ENCODE results near the gene ERMAP. TPM values are rescaled to one million over a fixed set of nuclear protein-coding genes. Genes with fewer than 3 reads are reported as not detected.

ERMAP gene, protein sequence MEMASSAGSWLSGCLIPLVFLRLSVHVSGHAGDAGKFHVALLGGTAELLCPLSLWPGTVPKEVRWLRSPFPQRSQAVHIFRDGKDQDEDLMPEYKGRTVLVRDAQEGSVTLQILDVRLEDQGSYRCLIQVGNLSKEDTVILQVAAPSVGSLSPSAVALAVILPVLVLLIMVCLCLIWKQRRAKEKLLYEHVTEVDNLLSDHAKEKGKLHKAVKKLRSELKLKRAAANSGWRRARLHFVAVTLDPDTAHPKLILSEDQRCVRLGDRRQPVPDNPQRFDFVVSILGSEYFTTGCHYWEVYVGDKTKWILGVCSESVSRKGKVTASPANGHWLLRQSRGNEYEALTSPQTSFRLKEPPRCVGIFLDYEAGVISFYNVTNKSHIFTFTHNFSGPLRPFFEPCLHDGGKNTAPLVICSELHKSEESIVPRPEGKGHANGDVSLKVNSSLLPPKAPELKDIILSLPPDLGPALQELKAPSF
- 10 to 100 TPM in 3 of 4 donors, 1 to 10 TPM in 1; 5.8 to 13.2 (median 12.6) TPM for total RNA-seq

GRCh38 chr1:42816585-42817439, at the start of gene ERMAP, which contains the start of gene SVBP:
TSS of gene ERMAP (plus strand) at chr1:42817122. CDS start at chr1:42830449, 13,327 bp downstream.
TSS of gene SVBP (minus strand) at chr1:42817397. CDS start at chr1:42816544, 853 bp downstream.
- peak; percentile 100 for ATAC-seq (ENCODE audit: low FRiP score)
- TF ChIP-seq CTCF (IDR thresholded peaks at IDR 0.05): no peak
- peak; percentile 74 for DNase-seq (ENCODE audit: low spot score)

DNA sequence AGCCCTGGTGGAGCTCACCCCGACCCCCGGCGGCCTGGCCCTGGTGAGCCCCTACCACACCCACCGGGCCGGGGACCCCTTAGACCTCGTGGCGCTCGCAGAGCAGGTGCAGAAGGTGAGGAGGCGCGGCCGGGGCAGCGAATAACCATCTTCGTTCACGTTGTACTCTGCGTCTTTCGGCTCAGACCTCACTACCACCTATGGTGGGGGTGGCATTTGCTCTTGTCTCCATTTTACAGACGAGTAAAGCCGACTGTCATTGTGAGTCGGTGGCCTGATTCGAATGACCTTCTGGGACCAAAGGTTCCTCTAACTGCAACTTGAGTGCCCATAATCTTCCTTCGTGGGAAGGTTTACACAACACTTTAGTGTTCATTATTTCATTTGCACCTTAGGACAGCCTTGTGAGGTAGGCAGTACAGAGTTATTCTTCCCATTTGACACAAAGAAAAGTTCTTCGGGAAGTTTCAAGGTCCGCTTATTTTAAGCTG, 49.4 kb upstream of the ERMAP start:
- ATAC-seq (ENCODE audit: low FRiP score) (peak; percentile 26), DNase-seq (ENCODE audit: low spot score) (no peak)
- no peak for TF ChIP-seq CTCF (IDR thresholded peaks at IDR 0.05)

GRCh38 chr1:42768172-42768571, 48.8 kb upstream of the ERMAP start:
- DNase-seq (ENCODE audit: low spot score) (no peak), ATAC-seq (ENCODE audit: low FRiP score) (no peak)
- no peak for TF ChIP-seq CTCF (IDR thresholded peaks at IDR 0.05)

DNA sequence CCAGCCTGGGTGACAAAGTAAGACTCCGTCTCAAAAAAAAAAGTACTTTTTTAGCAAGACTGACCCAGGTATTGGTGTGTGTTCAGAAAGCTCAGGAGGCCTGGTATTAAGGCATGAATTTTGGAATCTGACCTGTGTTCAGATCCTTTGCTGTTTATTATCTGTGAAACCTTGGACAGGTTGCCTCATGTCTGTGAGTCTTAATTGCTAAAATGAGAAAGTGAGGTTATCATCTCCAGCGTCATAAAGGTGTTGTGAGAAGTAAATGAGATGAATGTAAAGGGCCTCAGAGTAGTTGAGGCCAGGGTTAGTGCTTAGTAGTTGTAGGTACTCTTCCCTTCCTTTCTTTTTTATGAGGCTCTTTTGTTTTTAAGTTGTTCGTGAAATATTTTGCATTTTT, 47.1 kb upstream of the ERMAP start:
- DNase-seq (ENCODE audit: low spot score) (no peak), ATAC-seq (ENCODE audit: low FRiP score) (no peak)
- no peak for TF ChIP-seq CTCF (IDR thresholded peaks at IDR 0.05)

GRCh38 chr1:42773420-42773819, 43.5 kb upstream of the ERMAP start:
- no peak for ATAC-seq (ENCODE audit: low FRiP score)
- DNase-seq (ENCODE audit: low spot score): no peak
- TF ChIP-seq CTCF (IDR thresholded peaks at IDR 0.05): no peak

- no peak for ATAC-seq (ENCODE audit: low FRiP score)
- no peak for DNase-seq (ENCODE audit: low spot score)
- TF ChIP-seq CTCF (IDR thresholded peaks at IDR 0.05): no peak
These were observed 41.9 kb upstream of the ERMAP start for GRCh38 chr1:42774928-42775526.
